ENCODE results near the gene MAPK8.

MAPK8 gene

DNA sequence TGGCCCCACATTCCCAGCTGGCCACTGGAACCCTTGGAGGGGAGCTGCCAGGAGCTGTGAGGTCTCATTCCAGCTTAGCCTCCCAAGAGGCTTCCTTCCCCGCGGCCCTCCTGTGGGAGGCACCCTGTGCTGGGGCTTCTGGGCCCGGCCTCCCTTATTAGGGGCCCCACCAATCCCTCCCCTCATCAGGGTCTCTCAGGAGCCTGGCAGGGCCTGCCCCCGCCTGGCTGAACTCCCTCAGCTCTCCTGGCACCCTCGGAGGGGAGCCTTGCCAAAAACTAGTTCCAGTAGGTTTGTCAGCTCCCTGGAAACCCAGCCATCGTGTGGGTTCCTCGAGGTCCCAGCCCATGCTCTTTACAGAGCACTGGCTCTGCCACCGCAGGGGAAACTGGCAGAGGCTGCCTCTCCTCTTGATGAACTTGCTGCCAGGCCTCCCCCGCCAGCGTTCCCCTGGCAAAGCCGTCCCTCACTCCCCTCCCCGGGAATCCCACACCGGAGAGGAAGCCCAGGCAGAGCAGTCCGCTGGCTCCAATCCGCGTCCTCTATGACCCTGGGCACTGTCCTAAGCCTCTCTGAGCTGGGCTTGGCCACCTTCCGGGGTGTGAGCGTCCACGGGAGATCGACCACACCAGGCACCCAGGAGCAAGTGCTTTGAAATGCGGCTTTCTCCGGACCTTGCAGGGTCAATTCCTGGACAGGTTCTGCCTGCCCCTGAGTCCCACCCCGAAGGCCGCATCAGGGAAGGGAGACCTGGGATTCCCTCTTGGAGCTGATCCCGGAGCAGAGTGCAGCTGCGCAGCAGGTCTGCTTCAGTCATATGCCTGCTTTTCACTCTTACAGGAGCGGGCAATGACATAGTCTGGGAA lies 158.6 kb downstream of the MAPK8 start:
- DNase-seq, result no peak

DNA sequence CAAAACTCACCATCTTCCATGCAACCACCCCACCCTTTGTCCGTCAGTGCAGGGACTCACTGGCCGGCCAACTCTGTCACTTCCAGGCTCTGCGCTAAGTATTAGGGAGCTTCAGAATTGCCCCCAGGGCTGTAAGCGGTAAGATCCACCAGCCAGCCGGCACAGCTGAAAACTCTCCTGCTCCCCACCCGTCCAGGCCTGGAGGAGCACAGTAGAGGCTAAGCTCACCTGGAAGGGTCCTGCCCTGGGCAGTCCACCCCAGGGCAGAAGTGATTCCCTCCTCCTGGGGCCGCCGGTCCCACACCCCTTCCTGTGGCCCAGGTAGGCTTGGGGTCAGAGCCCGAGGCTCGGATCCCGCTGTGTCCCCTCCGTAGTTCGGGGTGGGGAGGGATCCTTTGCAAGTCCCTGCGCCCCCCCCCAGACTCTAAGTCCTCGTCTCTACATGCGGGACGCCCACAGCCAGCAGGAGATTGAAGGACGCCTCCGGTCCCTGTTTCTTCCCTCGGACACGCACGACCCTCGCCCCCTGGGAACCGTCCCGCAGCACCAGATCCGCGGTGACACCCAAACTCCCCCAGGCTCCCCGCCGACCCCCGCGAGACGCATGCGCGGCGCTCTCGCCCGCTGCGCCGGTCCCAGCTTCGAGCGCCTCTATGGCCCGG lies 159.5 kb downstream of the MAPK8 start:
- no peak for DNase-seq

GRCh38 chr10:48466611-48467240 lies 160.2 kb downstream of the MAPK8 start:
- DNase-seq, result no peak

DNA sequence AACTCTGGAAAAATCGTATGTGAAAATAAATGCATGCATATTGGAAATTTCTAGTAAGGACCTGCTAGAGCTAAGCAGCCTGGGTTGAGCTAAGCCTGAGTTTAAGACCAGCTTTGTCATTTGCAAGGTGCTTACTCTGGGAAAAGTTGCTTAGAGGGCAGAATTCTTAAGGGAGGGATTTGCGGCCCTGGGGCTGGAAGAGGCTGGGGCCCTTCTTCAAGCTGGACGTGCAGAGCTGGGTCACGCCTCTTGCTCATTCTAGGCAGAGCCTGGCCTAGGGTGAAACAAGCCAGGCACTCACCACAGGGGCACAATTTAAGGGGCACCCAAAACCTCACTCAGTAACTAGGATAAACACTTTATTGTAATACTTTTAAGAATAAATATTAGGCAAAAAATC lies 161.2 kb downstream of the MAPK8 start:
- no peak for DNase-seq

GRCh38 chr10:48468130-48468790 lies 161.8 kb downstream of the MAPK8 start:
- no peak for DNase-seq

- DNase-seq, result no peak
Measured at GRCh38 chr10:48468866-48469511, 162.5 kb downstream of the MAPK8 start.

GRCh38 chr10:48469516-48470020 lies 163.1 kb downstream of the MAPK8 start:
- no peak for DNase-seq

GRCh38 chr10:48470115-48470892 lies 163.8 kb downstream of the MAPK8 start:
- no peak for DNase-seq

GRCh38 chr10:48470893-48471805 lies 164.7 kb downstream of the MAPK8 start:
- DNase-seq, result no peak

GRCh38 chr10:48472501-48473069 lies 166.1 kb downstream of the MAPK8 start:
- no peak for DNase-seq

GRCh38 chr10:48473704-48474103 lies 167.2 kb downstream of the MAPK8 start:
- DNase-seq, result peak; percentile 0

GRCh38 chr10:48474765-48475365 lies 168.4 kb downstream of the MAPK8 start:
- no peak for DNase-seq

DNA sequence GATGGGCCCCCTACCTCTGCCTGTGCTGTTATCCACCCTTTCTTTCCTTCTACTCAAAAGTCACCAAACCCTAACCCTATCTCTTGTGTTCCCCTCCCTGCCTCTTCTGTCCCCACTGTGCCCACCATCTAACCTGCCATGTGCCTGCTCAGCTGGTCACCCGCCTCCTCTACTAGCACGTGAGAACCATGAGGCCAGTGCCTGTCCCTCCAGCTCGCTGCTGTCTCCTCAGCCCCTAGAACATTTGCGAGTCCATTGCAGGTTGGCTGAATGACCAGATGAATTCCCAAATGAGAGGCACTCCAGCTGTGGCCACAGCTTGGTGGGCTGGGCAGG lies 169.4 kb downstream of the MAPK8 start:
- DNase-seq, result no peak

GRCh38 chr10:48476279-48476982 lies 170.0 kb downstream of the MAPK8 start:
- DNase-seq, result no peak

DNA sequence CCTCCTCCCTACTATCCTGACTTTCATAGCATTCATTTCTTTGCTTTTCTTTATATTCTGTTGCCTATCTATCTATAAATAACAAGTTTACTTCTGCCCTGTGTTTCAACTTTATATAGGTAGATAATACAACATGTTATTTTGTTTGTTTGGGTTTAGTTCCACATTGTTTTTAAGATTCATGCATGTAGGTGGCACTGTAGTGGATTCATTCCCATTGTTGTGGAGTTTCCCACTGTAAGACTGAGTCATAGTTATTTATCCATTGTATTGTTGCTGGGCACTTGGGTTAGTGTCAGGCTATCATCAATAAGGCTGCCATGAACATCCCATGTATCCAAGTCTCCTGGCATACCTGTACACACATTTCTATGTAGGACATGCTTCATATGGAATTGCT lies 170.7 kb downstream of the MAPK8 start:
- DNase-seq, result no peak

DNA sequence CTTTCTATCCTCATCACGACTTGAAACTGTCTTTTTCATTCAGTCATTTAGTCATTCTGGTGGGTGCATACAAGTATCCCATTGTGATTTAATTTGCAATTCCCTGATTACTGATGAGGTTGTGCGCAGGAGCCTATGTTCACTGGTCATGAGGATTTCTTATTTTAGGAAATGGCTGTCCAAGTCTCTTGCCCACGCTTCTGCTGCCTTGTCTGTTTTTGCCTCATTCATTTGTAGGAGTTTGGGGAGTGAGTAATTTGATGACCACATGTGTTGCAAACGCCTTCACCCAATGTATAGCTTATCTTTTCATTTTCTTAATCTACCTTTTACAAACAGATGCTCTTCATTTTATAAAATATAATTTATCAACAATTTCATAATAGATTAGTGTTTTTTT lies 171.1 kb downstream of the MAPK8 start:
- DNase-seq, result no peak

DNA sequence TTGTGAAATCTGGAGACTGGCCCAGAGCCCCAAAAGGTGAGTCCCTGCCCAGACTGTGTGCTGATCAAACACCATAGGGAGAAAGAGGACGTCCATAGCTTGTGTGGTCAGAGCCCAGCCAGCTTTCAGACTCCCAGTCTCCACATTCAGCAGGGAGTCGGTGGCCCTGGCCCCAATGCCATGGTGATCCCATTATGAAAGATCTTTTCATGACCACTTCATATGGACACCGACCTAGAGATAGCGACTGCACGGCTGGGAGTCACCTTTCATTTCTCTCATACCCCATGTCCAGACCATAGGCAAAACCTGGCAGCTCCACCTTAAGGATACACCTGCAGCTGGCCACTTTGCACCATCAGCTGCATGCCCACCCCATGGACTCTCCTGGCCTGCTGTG lies 172.0 kb downstream of the MAPK8 start:
- DNase-seq, result no peak

DNA sequence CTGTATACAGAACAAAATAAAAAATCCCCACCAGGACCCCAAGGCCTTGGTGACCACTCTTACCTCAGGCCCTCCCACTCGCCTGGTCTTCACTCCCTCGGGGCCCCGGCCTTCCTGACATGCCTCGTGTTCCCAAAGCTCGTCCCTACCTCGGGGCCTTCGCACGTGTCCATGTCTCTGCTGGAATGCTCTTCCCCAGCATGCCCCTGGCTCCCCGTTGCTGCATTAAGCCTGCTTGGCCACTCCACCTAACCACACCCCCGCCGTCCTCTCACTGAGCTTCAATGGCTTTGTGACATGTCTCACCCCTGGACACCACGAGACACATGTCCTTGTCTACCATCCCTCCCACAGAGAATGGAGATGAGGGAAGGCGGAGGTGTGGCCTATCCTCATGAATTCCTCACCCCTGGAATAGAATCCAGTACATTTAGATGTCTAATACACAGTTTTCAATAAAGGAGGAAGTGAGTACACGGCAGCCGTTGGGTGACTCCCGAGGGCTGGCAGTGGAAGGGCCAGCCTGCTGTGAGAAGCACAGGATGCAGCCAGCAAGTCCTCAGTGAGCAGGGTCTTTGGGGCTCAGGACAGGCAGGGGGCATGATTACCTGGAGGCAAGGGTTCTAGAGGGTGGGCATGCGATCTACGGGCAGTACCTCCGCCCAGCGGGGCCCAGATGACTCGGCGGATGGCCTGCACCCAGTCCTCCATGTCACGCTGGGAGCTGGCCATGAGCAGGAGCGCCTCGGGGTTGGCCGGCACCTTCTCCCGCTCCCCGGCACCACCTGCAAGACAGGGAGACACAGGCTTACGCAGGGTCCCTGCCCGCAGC lies 172.7 kb downstream of the MAPK8 start:
- DNase-seq, result no peak
